Measurements from ENCODE around the gene NEK4. TPM values are rescaled to one million over a fixed set of nuclear protein-coding genes. Genes with fewer than 3 reads are reported as not detected.
"Not testable (repeated sequence)": the region's sequence is repeated elsewhere in the genome, so short reads cannot be mapped to it uniquely, and the experiment has no call there.

NEK4 gene
- total RNA-seq, 1 experiment from 2014 or later, result 40.5 TPM

- Histone ChIP-seq H3K27me3 (replicated peaks; ENCODE audit: control insufficient read depth, insufficient read depth, low read length) (no peaks in the 10 kb centered on the region), H3K36me3 (ENCODE audit: control insufficient read depth, insufficient read depth, low read length) (0 out of 2 replicates have a peak, but pooled peaks cover 2% of the 10 kb centered on the region), H3K4me3 (ENCODE audit: low read depth, low read length) (no peak overlapping the region), H3K4me1 (0 out of 2 replicates have a peak, but pooled peaks cover 3% of the 10 kb centered on the region), H3K9me3 (peaks cover 39% of the 10 kb centered on the region)
- no peak for TF ChIP-seq CTCF (IDR thresholded peaks at IDR 0.05; ENCODE audit: insufficient read depth in 1 of 2, low read depth in 1 of 2, low read length in 1 of 2, severe bottlenecking in 1 of 2, unreplicated experiment in 1 of 2)
- CTCF ChIA-PET, result no interaction called here
- intact Hi-C loops (cut with micrococcal nuclease; ENCODE audit: unreplicated experiment), result no loop called here
- H3K27me3 Mint-ChIP-seq (ENCODE audit: insufficient read depth, unreplicated experiment), result no peaks in the 10 kb centered on the region
- H3K4me3 Mint-ChIP-seq (ENCODE audit: unreplicated experiment), result no peak overlapping the region
- no peak for DNase-seq
- H3K36me3 Mint-ChIP-seq (ENCODE audit: insufficient read depth, unreplicated experiment), result peaks cover 93% of the 10 kb centered on the region
- H3K4me1 Mint-ChIP-seq (ENCODE audit: low read depth, unreplicated experiment), result no peaks in the 10 kb centered on the region
- POLR2A ChIA-PET, result no interaction called here
- no TSS peak for BruUV-seq (replicated peaks)
- peaks cover 22% of the 10 kb centered on the region for H3K9me3 Mint-ChIP-seq (ENCODE audit: unreplicated experiment)
- no peak overlapping the region for H3K27ac Mint-ChIP-seq (ENCODE audit: unreplicated experiment)
These were observed 39.1 kb downstream of the NEK4 start for GRCh38 chr3:52731590-52731989.

- no peak overlapping the region for H3K4me3 Mint-ChIP-seq (ENCODE audit: unreplicated experiment)
- POLR2A ChIA-PET, result no interaction called here
- H3K4me1 Mint-ChIP-seq (ENCODE audit: low read depth, unreplicated experiment), result no peaks in the 10 kb centered on the region
These were observed 40.1 kb downstream of the NEK4 start for GRCh38 chr3:52730681-52731080.

GRCh38 chr3:52728753-52729152 lies 42.0 kb downstream of the NEK4 start:
- peak overlapping the region; percentile 29 for H3K27ac Mint-ChIP-seq (ENCODE audit: unreplicated experiment)
- peaks cover 77% of the 10 kb centered on the region for H3K36me3 Mint-ChIP-seq (ENCODE audit: insufficient read depth, unreplicated experiment)
- H3K27me3 Mint-ChIP-seq (ENCODE audit: insufficient read depth, unreplicated experiment); H3K4me3 Mint-ChIP-seq (ENCODE audit: unreplicated experiment); H3K4me3 ChIP-seq (ENCODE audit: low read depth, low read length); H3K36me3 ChIP-seq (ENCODE audit: control insufficient read depth, insufficient read depth, low read length); BruUV-seq (replicated peaks); CTCF ChIA-PET; POLR2A ChIA-PET; H3K4me1 Mint-ChIP-seq (ENCODE audit: low read depth, unreplicated experiment); H3K4me1 ChIP-seq; H3K27me3 ChIP-seq (replicated peaks; ENCODE audit: control insufficient read depth, insufficient read depth, low read length): not testable (repeated sequence)
- H3K9me3 ChIP-seq, result peaks cover 39% of the 10 kb centered on the region
- H3K9me3 Mint-ChIP-seq (ENCODE audit: unreplicated experiment), result peaks cover 32% of the 10 kb centered on the region
- intact Hi-C loops (cut with micrococcal nuclease; ENCODE audit: unreplicated experiment), result loop anchor here (2.0 kb wide), 1 partner anchor 24 kb away; no protein-coding TSS in a partner anchor
- DNase-seq, result peak; percentile 66 to 74

More at GRCh38 chr3:52730681-52731080, 40.1 kb downstream of the NEK4 start:
- peaks cover 29% of the 10 kb centered on the region for H3K9me3 Mint-ChIP-seq (ENCODE audit: unreplicated experiment)
- 0 out of 2 replicates have a peak, but pooled peaks cover 2% of the 10 kb centered on the region for H3K36me3 ChIP-seq (ENCODE audit: control insufficient read depth, insufficient read depth, low read length)
- peaks cover 97% of the 10 kb centered on the region for H3K36me3 Mint-ChIP-seq (ENCODE audit: insufficient read depth, unreplicated experiment)
- BruUV-seq (replicated peaks), result no TSS peak
- H3K27ac Mint-ChIP-seq (ENCODE audit: unreplicated experiment), result no peak overlapping the region
- intact Hi-C loops (cut with micrococcal nuclease; ENCODE audit: unreplicated experiment), result no loop called here
- peaks cover 39% of the 10 kb centered on the region for H3K9me3 ChIP-seq
- no peak for DNase-seq
- H3K4me1 ChIP-seq, result 0 out of 2 replicates have a peak, but pooled peaks cover 3% of the 10 kb centered on the region
- no peaks in the 10 kb centered on the region for H3K27me3 Mint-ChIP-seq (ENCODE audit: insufficient read depth, unreplicated experiment)
- no peak overlapping the region for H3K4me3 ChIP-seq (ENCODE audit: low read depth, low read length)
- H3K27me3 ChIP-seq (replicated peaks; ENCODE audit: control insufficient read depth, insufficient read depth, low read length), result no peaks in the 10 kb centered on the region
- CTCF ChIA-PET, result no interaction called here
- no peak for TF ChIP-seq CTCF (IDR thresholded peaks at IDR 0.05; ENCODE audit: insufficient read depth in 1 of 2, low read depth in 1 of 2, low read length in 1 of 2, severe bottlenecking in 1 of 2, unreplicated experiment in 1 of 2)

GRCh38 chr3:52724511-52724910 lies 46.2 kb downstream of the NEK4 start:
- Mint-ChIP-seq H3K36me3 (ENCODE audit: insufficient read depth, unreplicated experiment) (peaks cover 52% of the 10 kb centered on the region), H3K27ac (ENCODE audit: unreplicated experiment) (no peak overlapping the region), H3K4me3 (ENCODE audit: unreplicated experiment) (no peak overlapping the region), H3K9me3 (ENCODE audit: unreplicated experiment) (peaks cover 41% of the 10 kb centered on the region), H3K4me1 (ENCODE audit: low read depth, unreplicated experiment) (no peaks in the 10 kb centered on the region), H3K27me3 (ENCODE audit: insufficient read depth, unreplicated experiment) (no peaks in the 10 kb centered on the region)
- no TSS peak for BruUV-seq (replicated peaks)
- Histone ChIP-seq H3K9me3 (peaks cover 22% of the 10 kb centered on the region), H3K27me3 (replicated peaks; ENCODE audit: control insufficient read depth, insufficient read depth, low read length) (no peaks in the 10 kb centered on the region), H3K4me3 (ENCODE audit: low read depth, low read length) (no peak overlapping the region), H3K4me1 (0 out of 2 replicates have a peak, but pooled peaks cover 3% of the 10 kb centered on the region), H3K36me3 (ENCODE audit: control insufficient read depth, insufficient read depth, low read length) (peaks cover 2% of the 10 kb centered on the region; the same call in 1 of the 2 replicates)
- ChIA-PET CTCF (no interaction called here), POLR2A (no interaction called here)
- intact Hi-C loops (cut with micrococcal nuclease; ENCODE audit: unreplicated experiment), result no loop called here
- DNase-seq, result no peak
- no peak for TF ChIP-seq CTCF (IDR thresholded peaks at IDR 0.05; ENCODE audit: insufficient read depth in 1 of 2, low read depth in 1 of 2, low read length in 1 of 2, severe bottlenecking in 1 of 2, unreplicated experiment in 1 of 2)

All from Caco-2 (cell line).